Inflammatory macrophage treated with lipopolysaccharide for 4 hours (primary cell): Measurements from ENCODE around the gene SHC2.
"Not testable (repeated sequence)": the region's sequence is repeated elsewhere in the genome, so short reads cannot be mapped to it uniquely, and the experiment has no call there.

Source experiments
- DNase-seq: peaks from one replicate; pipeline ENCODE4 v3.0.0-alpha.2; 2020

The SHC2 gene

GRCh38 chr19:444677-445210 is 16.1 kb downstream of the SHC2 start:
- no peak for DNase-seq

GRCh38 chr19:443005-443404 is 17.8 kb downstream of the SHC2 start:
- DNase-seq, result no peak

DNA sequence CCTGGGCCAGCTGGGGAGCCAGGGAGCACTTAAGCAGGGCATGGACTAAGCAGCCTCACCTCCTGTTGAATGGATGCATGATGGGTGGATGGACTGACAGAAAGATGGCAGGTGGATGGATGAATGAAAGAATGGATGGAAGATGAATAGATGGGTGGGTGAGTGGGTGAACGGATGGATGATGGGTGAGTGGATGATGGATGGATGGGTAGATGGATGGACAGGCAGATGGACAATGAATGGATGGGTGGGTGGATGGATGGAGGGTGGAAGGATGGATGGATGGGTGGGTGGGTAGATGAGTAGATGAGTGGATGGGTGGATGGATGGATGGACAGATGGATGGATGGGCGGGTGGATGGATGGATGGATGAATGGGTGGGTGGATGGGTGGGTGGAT is 18.7 kb downstream of the SHC2 start:
- DNase-seq, result no peak

DNA sequence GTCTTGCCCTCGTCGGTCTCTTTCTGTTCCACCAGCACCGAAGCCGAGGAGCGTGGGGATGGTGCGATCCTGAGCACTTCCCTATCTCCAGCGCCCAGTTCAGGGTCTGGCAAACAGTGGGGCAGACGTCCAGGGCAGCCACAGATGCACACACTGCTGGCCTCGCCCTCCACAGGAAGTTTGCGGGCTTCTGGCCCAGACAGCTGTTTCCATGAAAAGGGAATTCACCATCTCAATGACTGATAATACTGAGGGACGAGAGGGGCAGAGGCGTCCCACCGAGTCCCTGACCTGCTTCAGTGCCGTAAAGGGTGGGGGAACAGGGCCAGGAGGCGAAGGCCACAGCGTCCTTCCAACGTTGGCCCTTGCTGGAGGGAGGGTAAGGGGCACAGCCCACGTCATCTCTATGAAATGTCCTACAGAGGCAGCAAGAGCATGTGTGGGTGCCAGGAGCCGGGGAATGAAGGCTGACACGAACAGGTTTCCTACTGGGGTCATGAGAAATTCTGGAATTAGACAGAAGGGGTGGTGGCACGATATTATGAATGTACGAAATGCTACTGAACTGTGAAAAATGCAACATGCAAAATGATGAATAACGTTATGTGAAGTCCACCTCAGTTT is 19.5 kb downstream of the SHC2 start:
- DNase-seq, result no peak

DNA sequence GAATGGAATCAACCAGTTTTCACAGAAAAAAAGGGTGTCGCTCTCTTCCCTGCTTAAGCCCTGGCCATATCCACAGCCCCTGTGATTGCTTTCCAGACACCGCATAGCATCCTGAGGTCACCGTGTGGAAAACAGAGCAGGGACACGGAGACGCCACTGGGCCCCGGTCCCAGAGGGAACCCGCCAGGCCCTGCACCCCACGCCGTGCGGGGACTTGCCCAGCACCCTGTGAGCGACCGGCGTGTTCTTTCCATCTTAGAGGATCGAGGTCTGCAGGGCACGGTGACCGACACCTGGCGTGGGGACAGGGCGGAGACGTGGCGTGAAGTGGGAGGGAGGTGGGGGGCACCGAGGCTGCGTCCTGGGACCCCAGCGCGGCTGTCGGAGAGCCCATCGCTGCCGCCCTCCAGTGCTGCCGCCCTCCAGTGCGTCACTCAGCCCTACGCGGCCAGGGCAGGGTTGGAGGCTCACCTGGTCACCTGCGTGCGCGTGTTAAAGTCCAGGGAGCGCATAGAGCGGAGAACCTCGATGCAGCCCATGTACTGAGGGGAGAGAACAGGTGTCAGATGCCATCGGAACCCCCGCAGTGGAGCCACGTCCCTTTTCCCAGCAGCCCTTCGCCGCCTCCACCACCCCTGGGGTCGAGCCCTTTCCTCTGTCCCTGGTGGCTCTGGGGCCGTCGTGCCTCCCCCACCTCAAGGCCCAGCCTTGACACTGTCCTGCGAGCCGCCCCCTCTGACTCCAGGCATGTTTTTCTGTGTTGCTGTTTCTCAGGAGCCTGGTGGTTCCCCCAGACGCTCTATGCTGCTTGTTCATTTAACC is 20.2 kb downstream of the SHC2 start:
- no peak for DNase-seq

- no peak for DNase-seq
Measured at GRCh38 chr19:439167-439900, 21.5 kb downstream of the SHC2 start.

GRCh38 chr19:438416-438958 is 22.3 kb downstream of the SHC2 start:
- no peak for DNase-seq

- DNase-seq, result no peak
Measured at GRCh38 chr19:437041-437440, 23.8 kb downstream of the SHC2 start.

GRCh38 chr19:436413-436950 is 24.4 kb downstream of the SHC2 start:
- DNase-seq, result no peak

DNA sequence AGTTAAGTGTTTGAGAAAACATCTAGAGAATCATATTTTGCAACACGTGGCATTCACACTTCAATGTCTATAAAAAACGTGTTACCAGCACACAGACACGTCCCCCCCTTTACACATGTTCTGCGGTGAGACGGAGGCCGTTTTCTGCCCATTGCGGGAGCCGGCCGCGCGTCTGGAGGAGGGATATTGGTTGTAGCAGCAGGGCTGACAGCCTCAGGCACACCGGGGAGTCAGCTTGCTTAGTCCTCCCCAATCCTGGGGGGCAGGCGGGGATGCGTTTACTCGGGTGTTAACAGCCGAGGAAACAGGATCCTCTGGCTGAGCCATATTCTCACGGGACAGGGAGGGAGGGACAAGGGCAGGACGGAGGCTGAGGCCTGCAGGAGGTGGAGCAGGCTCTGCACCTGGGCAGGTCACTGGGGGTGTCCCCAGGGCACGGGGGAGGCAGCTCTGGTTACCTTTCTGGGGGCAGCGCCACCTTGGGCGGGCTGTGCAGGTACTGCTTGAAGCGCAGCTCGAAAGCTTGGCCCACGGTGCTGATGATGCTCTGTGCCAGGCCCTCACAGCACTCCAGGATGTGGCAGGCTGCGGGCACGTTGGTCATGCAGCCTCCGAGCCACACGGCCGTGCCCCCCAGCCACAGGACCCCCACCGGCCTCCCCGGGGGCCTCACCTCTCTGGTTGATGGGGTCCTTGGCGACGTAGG is 25.0 kb downstream of the SHC2 start:
- no peak for DNase-seq

DNA sequence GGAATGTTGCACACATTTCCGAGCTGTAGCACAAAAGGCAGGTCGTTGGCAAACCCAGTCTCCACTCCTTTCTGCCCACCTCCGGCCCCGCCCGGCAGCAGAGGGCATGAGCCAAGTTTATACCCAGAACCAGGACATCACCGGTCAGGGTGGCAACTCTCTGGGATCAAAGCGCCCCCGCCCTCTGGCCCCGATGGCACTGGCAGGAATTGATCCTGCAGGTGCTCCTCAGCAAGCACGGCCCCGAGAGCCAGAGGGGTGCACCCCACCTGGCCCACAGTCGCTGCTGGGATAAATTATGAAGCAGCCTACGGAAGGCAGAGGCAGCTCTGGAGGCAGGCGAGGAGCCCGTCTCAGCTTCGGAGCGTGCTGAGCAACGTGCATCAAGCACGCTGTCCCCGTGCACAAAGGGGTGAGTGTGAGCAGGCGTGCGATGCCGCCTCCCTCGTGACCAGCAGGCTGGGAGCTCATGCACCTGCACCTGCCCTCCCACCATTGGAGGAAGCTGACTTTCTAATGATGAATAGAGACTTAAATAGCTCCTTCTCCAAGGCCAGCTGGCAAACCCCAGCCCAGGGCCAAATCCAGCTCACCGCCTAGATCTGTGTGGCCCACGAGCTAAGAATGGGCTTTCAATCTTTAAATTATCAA is 25.7 kb downstream of the SHC2 start:
- DNase-seq, result no peak

DNA sequence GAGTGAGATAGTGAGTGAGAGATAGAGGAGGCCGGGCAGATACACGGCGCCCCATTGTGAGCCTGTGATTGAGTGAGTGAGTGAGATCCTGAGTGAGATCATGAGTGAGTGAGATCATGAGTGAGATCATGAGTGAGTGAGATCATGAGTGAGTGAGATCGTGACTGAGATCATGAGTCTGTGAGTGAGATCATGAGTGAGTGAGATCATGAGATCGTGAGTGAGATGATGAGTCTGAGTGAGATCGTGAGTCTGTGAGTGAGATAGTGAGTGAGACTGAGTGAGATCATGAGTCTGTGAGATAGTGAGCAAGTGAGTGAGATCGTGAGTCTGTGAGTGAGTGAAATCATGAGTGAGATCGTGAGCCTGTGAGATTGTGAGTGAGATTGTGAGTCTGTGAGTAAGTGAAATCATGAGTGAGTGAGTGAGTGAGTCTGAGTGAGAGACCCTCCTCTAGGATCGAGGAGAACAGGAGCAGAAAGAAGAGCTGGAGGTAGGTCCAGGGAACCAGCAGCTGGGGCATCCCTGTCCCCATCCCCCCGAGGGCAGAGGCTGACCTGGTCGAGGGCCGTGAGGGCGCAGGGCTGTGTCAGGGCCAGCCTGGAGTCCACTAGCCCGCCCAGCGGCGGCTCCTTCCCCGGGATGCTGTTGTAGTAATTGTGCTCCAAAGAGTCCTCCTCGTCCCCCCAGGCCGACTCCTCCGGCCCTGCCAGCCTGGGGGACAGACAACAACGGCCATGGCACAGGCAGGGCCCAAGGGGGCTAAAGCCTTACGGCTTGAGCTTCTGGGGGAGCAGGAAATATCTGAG is 26.5 kb downstream of the SHC2 start:
- DNase-seq, result no peak

GRCh38 chr19:430701-431100 is 30.1 kb downstream of the SHC2 start:
- DNase-seq, result no peak

DNA sequence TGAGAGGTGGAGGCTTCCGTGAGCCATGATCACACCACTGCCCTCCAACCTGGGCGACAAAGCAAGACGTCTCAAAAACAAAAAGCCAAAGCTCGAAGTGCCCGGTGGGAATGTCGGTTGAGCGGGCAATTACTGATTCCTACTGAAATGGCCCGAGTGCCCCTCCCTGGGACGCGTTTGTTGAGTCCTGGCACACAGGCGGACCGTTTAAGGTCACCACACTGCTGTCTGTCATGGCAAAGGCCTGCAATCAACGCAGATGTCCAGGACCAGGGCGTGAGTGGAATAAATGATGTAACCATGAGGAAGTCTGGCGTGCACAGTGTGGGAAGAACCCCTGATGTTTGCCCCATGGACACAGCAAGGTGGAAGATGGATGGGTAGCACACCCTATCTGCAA is 32.7 kb downstream of the SHC2 start:
- no peak for DNase-seq

DNA sequence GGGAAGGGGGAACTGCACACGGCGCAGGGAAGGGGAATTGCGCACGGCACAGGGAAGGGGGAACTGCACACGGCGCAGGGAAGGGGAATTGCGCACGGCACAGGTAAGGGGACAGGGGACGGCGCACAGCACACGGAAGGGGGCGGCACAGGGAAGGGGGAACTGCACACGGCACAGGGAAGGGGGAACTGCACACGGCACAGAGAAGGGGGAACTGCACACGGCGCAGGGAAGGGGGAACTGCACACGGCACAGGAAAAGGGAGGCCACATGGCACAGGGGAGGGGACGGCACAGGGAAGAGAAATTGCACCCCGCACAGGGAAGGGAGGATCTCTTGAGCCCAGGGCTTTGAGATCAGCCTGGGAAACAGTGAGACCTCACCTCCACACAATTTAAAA is 33.2 kb downstream of the SHC2 start:
- not testable (repeated sequence) for DNase-seq

DNA sequence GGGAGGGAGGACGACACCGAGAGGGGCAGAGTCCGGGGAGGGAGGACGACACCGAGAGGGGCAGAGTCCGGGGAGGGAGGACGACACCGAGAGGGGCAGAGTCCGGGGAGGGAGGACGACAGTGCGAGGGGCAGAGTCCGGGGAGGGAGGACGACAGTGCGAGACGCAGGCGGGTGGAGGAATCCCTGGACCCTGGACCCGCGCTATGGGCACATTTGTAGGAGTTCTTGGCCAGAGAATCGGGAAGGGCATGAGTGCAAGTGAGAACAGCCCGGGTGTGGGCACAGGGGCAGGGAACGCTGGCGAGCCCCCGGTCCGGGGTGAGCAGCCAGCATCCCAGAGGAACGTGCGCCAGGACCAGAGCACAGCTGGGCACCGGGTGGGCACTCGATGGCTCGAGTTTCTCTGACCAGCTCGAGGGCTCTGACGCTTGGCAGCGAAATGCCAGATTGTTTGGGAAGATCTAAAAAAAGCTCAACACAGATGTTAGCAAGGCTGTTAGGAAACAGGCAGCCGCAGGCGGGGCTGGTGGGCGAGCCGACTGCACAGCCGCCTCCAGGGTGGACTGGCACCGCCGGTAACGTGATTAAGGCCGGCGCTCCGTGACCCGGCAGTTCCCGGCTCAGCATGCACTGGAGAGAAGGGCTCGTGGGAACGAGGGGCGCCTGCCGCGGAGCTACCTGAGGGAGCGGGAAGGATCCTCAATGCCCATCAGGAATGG is 33.9 kb downstream of the SHC2 start:
- no peak for DNase-seq

DNA sequence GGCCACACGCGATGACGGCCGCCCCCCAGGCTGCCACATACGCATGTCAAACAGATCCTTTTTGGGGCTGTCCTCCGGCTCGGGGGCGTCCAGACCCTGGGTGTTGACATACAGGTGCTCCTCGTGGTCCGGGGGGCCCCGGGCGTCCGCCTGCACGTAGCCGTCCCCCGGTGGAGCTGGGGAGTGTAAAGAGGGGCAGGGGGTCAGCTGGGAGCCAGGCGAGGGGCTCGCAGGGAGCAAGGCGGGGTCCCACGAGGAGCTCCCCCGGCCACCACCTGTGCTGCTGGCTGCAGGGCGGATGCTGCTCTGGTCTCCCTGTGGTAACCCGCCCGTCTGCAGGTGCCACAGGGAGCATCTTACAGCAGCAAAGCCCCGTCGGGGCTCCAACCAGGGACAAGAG is 35.8 kb downstream of the SHC2 start:
- DNase-seq, result no peak

- DNase-seq, result no peak
Measured at GRCh38 chr19:424546-424945, 36.3 kb downstream of the SHC2 start.

GRCh38 chr19:423691-424466 is 37.0 kb downstream of the SHC2 start:
- no peak for DNase-seq

DNA sequence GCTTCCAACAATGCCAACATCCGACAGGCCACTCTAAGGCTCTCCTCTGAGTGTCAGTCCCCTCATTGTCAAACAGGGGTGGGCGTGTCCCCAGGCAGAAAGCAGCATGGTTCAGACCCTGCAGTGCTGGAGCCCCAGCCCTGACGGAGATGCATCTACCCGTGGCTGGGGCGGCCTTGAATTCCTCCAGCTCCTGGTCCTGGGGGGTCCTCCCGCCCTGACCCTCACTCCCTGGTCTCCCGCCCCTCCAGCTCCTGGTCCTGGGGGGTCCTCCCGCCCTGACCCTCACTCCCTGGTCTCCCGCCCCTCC is 38.0 kb downstream of the SHC2 start:
- DNase-seq, result not testable (repeated sequence)
